ENCODE results near the gene KCNG4.

The KCNG4 gene

DNA sequence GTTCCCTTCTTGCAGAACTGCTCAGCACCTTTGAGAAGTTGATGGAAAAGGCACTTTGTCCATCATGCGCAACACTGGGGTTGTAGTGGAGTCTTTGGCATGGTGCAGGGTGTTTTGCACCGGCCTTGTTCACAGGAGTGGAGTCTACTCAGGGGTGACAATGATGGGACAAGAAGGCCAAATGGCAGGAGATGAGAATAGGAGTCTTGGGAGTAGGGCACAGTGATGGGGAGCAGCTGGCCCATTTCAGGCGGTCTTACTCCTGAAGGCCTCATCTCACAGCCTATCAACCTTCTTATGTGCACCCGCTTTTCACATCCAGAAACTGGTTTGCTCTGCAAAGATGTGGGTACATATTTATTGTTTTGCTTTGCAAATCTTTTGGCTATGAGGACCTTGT, 13.4 kb upstream of the KCNG4 start:
- no peaks in the 10 kb centered on the region for H3K4me1 ChIP-seq (ENCODE audit: insufficient read depth, low read length, poor library complexity, severe bottlenecking)
- H3K4me2 ChIP-seq (ENCODE audit: low read depth, low read length, poor library complexity, severe bottlenecking) = no peak overlapping the region
- H2AFZ ChIP-seq (ENCODE audit: low read length) = no peak overlapping the region
- H3K4me3 ChIP-seq (ENCODE audit: low read length, poor library complexity, severe bottlenecking) = no peak overlapping the region
- no peaks in the 10 kb centered on the region for H3K9me2 ChIP-seq (replicated peaks; ENCODE audit: low read depth, low read length)
- H3K36me3 ChIP-seq (ENCODE audit: insufficient read depth, low read length) = no peaks in the 10 kb centered on the region
- no peaks in the 10 kb centered on the region for H3K27me3 ChIP-seq (ENCODE audit: insufficient read depth, low read length, poor library complexity, severe bottlenecking)
- H3K79me2 ChIP-seq (ENCODE audit: insufficient read depth, low read length) = no peaks in the 10 kb centered on the region
- no peak overlapping the region for H3K9ac ChIP-seq (ENCODE audit: low read depth, low read length, poor library complexity, severe bottlenecking)
- TF ChIP-seq, protein P1, sequence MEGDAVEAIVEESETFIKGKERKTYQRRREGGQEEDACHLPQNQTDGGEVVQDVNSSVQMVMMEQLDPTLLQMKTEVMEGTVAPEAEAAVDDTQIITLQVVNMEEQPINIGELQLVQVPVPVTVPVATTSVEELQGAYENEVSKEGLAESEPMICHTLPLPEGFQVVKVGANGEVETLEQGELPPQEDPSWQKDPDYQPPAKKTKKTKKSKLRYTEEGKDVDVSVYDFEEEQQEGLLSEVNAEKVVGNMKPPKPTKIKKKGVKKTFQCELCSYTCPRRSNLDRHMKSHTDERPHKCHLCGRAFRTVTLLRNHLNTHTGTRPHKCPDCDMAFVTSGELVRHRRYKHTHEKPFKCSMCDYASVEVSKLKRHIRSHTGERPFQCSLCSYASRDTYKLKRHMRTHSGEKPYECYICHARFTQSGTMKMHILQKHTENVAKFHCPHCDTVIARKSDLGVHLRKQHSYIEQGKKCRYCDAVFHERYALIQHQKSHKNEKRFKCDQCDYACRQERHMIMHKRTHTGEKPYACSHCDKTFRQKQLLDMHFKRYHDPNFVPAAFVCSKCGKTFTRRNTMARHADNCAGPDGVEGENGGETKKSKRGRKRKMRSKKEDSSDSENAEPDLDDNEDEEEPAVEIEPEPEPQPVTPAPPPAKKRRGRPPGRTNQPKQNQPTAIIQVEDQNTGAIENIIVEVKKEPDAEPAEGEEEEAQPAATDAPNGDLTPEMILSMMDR (conservative IDR thresholded peaks at IDR 0.05; ENCODE audit: low read length) = no peak
- no peak for TF ChIP-seq EZH2phosphoT487 (IDR thresholded peaks at IDR 0.05; ENCODE audit: borderline replicate concordance)
- no peaks in the 10 kb centered on the region for H3F3A ChIP-seq (ENCODE audit: low read depth)
- H4K20me1 ChIP-seq (ENCODE audit: insufficient read depth, low read length, poor library complexity, severe bottlenecking) = no peaks in the 10 kb centered on the region
- H3K9me3 ChIP-seq (ENCODE audit: insufficient read depth, low read depth, low read length) = no peaks in the 10 kb centered on the region

DNA sequence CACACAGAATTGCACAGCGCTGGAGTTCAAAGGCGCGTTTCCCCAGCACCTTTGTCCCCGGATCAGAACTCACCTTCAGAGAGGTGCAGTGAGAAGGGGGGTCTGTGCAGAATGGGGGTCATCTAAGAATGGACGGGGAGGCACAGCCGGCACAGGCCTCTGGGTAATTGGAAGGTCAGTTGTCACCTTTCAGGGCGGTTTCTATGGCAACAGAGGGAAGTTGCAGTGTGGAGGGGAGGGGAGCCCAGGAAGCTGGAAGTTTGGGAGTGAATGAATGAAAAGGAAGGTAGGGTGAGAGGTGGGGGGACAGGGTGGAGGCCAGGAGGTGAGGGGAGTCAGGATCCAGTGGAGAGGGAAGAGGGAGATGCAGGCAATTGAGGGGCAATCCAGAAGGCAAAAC, 12.4 kb upstream of the KCNG4 start:
- H3K9ac ChIP-seq (ENCODE audit: low read depth, low read length, poor library complexity, severe bottlenecking) = no peak overlapping the region
- H3K9me3 ChIP-seq (ENCODE audit: insufficient read depth, low read depth, low read length) = no peaks in the 10 kb centered on the region
- H3K27me3 ChIP-seq (ENCODE audit: insufficient read depth, low read length, poor library complexity, severe bottlenecking) = no peaks in the 10 kb centered on the region
- no peaks in the 10 kb centered on the region for H3K79me2 ChIP-seq (ENCODE audit: insufficient read depth, low read length)
- H4K20me1 ChIP-seq (ENCODE audit: insufficient read depth, low read length, poor library complexity, severe bottlenecking) = no peaks in the 10 kb centered on the region
- no peak overlapping the region for H3K4me3 ChIP-seq (ENCODE audit: low read length, poor library complexity, severe bottlenecking)
- no peaks in the 10 kb centered on the region for H3K36me3 ChIP-seq (ENCODE audit: insufficient read depth, low read length)
- TF ChIP-seq, protein P1 (conservative IDR thresholded peaks at IDR 0.05; ENCODE audit: low read length) = no peak
- TF ChIP-seq EZH2phosphoT487 (IDR thresholded peaks at IDR 0.05; ENCODE audit: borderline replicate concordance) = no peak
- H3K4me2 ChIP-seq (ENCODE audit: low read depth, low read length, poor library complexity, severe bottlenecking) = no peak overlapping the region
- no peaks in the 10 kb centered on the region for H3F3A ChIP-seq (ENCODE audit: low read depth)
- no peaks in the 10 kb centered on the region for H3K9me2 ChIP-seq (replicated peaks; ENCODE audit: low read depth, low read length)
- no peaks in the 10 kb centered on the region for H3K4me1 ChIP-seq (ENCODE audit: insufficient read depth, low read length, poor library complexity, severe bottlenecking)
- H2AFZ ChIP-seq (ENCODE audit: low read length) = no peak overlapping the region

DNA sequence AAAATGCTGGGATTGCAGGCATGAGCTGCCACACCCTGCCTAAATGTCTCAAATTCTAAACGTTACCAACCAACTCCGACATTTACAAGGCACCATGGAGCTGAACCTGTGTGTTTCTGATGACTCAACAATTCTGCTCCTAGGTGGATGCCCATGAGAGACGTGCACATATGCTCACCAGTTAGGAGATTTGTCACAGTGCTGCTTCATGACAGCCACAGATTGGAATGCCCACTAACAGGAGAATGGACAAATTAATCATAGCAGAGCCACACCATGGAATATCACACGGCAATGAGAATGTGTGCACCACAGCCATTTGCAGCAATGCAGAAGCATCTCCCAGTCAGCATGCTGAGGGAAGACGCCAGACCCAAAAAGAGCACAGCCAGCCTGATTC, 8.0 kb upstream of the KCNG4 start:
- Histone ChIP-seq H3K9me2 (replicated peaks; ENCODE audit: low read depth, low read length) (no peaks in the 10 kb centered on the region), H3K4me1 (ENCODE audit: insufficient read depth, low read length, poor library complexity, severe bottlenecking) (no peaks in the 10 kb centered on the region), H3F3A (ENCODE audit: low read depth) (no peaks in the 10 kb centered on the region), H3K9me3 (ENCODE audit: insufficient read depth, low read depth, low read length) (no peaks in the 10 kb centered on the region), H3K27me3 (ENCODE audit: insufficient read depth, low read length, poor library complexity, severe bottlenecking) (no peaks in the 10 kb centered on the region), H3K79me2 (ENCODE audit: insufficient read depth, low read length) (no peaks in the 10 kb centered on the region), H2AFZ (ENCODE audit: low read length) (no peak overlapping the region), H3K4me2 (ENCODE audit: low read depth, low read length, poor library complexity, severe bottlenecking) (no peak overlapping the region), H3K9ac (ENCODE audit: low read depth, low read length, poor library complexity, severe bottlenecking) (no peak overlapping the region), H3K4me3 (ENCODE audit: low read length, poor library complexity, severe bottlenecking) (no peak overlapping the region), H3K36me3 (ENCODE audit: insufficient read depth, low read length) (no peaks in the 10 kb centered on the region), H4K20me1 (ENCODE audit: insufficient read depth, low read length, poor library complexity, severe bottlenecking) (no peaks in the 10 kb centered on the region)
- TF ChIP-seq, protein P1 (conservative IDR thresholded peaks at IDR 0.05; ENCODE audit: low read length) = no peak
- no peak for TF ChIP-seq EZH2phosphoT487 (IDR thresholded peaks at IDR 0.05; ENCODE audit: borderline replicate concordance)

All from Loucy (cell line).